Activated CD4-positive, CD25-positive, alpha-beta regulatory T cell treated with anti-CD3 and anti-CD28 coated beads, Interleukin-2, amount 50 U/mL, for 72 hours (primary cell): Measurements from ENCODE around the gene CCBE1.
"Not testable (repeated sequence)": the region's sequence is repeated elsewhere in the genome, so short reads cannot be mapped to it uniquely, and the experiment has no call there.

Experiments
- DNase-seq: peaks from one replicate; pipeline ENCODE4 v3.0.0; 2021

CCBE1 gene

GRCh38 chr18:59714096-59714495, 16.9 kb upstream of the CCBE1 start:
- DNase-seq: not testable (repeated sequence)

DNA sequence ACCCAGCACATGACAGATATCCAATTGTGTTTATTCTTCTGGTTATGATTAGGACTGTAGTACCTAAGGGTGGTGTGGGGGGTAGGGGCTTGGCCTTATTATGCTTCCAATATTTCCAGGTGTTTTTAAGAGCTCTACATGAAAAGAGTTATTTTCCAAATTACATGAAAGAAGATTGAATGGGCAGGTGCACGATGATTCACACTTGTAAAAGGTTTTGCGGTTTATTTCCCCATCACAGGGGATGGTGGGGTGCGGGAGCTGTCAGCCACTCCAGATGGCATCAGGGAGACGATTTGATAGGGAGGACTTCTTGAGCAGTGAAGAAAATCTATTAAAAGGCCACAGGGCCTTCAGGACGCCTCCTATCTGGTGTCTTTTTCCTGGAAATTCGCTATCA, 15.1 kb upstream of the CCBE1 start:
- no peak for DNase-seq

- no peak for DNase-seq
These were observed 11.8 kb upstream of the CCBE1 start for GRCh38 chr18:59708988-59709387.

GRCh38 chr18:59707306-59707705, 10.1 kb upstream of the CCBE1 start:
- no peak for DNase-seq

DNA sequence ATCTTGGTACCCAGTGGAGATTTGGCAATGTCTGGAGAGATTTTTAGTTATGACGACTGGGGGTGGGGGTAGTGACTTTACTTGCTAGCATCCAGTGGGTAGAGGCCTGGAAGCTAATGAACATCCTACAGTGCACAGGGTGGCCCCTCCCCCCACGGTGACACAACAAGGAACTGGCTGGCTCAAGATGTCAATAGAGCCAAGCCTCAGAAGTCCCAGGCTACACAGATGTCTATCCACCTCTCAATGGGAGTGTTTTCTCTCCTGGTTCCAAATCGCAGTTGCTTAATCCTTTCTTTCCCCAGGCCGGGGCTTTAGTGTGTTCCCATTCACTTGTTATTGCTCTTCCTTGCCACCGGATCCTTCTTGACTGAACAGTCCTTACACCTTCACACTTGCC, 9.3 kb upstream of the CCBE1 start:
- DNase-seq: no peak

DNA sequence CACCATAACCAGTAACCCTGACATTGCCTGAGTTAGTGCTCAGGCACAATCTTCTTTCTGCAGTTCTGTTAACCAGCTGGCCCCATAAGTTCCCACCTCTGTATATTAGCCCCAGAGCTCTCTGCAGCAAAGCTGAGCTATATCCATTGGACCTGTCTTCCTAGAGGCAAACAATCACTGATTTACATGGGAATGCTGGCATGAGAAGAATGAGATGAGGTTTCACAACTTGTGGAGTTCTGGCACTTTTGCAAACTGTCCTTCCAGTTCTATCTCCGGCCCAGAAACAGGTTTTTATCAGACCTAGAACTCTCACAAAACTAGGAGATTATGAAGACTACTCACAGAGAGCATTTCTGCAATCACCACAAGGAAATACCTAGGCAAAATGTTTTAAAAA, 7.9 kb upstream of the CCBE1 start:
- no peak for DNase-seq

GRCh38 chr18:59704146-59704545, 6.9 kb upstream of the CCBE1 start:
- DNase-seq: no peak

DNA sequence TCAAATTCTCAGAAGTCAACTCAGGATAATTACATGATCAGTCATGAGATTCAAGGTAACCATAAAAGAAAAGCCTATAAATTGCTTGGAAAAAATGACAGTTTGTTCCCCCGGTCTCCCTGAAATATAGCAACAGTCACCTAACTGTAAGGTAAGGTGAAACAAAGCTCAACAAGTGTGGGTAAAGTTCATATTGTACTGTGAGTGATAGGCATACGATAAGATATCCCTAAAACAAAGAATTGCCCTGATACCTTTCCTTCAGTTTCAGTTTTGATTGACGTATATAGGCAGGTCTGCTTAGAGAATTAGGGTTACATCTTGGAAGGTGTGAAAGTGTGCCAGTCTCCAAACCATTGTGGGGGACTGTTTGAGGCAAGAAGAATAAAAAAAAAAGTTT, 4.0 kb upstream of the CCBE1 start:
- DNase-seq: no peak

DNA sequence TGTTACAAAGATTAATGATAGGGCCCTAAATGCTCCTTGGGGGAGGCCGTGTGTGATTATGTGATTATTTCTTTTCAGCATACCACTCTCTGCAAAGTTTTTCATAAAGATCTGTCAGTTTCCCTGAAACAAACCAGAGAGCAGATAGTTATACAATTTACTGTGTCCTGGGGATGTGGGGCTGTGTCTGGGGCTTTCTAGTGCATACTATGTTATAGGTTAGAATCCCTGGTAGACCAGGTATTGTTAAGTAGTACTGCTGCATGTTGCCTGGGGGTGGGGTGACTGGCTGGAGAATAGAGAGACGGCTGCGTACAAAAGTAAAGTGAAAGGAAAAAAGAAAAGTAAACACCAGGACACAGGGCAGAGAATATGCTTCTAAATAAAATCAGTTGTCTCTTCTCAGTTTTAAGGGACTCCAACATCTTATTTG, 3.3 kb upstream of the CCBE1 start:
- no peak for DNase-seq

- DNase-seq: no peak
These were observed 2.7 kb upstream of the CCBE1 start for GRCh38 chr18:59699750-59700534.

GRCh38 chr18:59699061-59699460, 1.8 kb upstream of the CCBE1 start:
- DNase-seq: no peak

DNA sequence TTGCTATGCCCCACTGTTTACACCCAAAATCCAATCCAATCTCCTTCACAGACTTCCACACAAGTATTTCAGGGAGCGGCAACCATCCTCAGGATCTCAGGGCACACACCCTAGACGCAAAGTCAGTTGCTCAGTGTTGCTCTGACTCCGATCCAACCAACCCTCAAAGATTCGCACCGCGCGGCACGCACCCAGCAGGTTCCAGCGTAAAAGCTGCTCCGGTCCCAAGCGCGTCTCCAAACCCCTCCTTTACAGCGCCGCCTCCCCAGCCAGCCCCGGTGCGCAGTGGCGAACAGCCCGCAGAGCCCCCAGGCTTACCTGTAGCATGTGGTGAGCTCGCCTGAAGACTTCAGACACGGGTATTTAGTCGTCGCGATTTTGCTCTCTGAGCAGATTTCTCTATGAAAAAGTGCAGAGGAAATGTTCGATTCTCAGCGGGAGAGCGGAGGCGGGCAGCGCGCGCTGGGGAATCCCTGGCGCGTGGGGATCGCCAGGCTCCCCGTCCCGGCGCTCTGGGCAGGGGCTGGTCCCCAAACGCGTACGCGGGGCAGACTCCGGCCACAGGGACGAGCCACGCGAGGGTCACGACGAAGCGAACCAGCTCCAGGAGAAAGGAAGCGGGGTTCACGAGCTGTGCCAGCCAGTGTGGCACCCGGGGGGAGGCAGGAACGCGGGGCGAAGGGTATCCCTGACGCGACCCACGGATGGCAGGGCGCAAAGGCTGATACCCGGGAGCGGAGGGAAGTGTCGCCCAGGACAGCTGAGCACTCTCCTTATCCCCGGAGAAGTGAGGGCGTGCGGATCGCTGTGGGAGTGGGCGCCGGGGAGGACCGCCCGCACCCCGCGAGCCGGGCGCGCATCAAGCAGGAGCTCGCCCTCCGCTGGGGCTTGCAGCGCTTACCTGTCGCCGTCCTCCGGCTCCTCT, 650 bp downstream of the CCBE1 start:
- DNase-seq: no peak

DNA sequence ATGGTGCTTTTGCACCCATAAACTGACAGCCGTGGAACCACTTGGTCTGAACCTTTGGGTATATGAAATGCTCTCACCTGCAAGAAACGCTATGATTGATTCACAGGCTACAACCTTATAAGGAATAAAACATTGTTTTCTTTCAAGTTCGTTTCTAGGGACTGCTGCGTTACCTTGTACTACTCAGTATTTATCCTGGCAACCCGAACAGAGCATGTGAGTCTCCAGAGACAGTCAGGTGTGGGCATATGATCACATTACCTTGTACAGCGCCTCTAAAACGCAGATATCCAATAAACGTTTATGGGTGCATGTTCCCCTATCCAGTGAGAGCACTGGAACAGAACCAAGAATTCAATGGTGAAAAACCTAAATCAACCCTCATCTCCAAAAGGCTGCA, 1.7 kb downstream of the CCBE1 start:
- DNase-seq: no peak

DNA sequence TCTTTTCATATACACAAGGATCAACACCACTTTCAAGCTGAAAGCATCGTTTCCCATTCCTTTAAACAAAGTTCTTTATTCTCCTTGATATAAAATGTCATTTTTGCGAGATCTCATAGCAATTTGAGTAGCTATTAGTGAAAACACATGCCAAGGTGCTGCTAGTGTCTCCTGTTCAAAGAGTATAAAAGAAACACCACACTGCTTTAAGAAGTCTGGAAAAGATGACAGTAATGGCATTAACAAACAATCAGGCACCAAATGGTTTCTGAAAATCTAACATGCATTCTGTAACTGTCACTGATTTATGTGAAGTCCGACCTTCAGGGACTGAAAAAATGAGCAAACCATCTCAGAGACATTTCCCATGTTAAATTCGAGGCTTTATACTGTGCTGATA, 2.4 kb downstream of the CCBE1 start:
- no peak for DNase-seq

- DNase-seq: no peak
These were observed 5.2 kb downstream of the CCBE1 start for GRCh38 chr18:59691996-59692395.

DNA sequence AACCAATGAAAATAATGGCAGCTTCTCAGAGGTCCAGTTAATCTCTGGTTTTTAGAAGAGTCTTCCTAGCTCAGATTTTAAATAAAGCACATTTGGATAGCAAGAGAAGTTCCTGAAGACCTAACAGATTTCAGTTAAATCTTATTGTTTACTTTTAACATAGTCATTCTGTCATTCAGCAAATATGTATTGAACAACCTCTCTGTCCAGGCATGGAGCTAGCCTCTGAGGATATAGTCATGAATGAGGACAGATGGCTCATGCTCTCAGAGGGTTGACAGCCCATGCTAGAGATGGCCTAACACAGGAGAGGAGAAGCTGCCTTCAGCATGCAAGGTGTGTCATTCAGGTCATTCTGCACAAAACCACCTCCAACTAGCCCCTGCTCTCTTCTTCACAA, 6.2 kb downstream of the CCBE1 start:
- no peak for DNase-seq

GRCh38 chr18:59690186-59690982, 6.8 kb downstream of the CCBE1 start:
- no peak for DNase-seq

DNA sequence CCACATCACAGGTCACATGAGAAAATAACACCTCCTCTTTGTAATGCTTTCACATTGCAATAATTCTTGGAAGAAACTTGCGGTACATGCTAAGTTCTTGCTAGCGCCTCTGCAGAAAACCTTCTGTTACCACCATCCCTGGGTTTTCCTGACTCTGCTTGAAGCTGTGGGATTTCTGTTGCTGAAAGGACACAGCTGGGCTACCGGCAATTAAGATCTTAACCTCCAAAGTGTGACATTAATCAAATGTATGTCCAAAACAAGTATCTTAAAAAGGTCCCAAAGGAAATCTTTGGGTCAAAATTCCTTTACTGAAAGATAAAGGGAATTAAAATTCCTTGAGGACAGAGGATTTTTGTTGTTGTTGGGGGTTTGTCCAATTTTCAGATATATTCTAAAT, 7.5 kb downstream of the CCBE1 start:
- no peak for DNase-seq

- DNase-seq: no peak
These were observed 11.0 kb downstream of the CCBE1 start for GRCh38 chr18:59686260-59686659.

DNA sequence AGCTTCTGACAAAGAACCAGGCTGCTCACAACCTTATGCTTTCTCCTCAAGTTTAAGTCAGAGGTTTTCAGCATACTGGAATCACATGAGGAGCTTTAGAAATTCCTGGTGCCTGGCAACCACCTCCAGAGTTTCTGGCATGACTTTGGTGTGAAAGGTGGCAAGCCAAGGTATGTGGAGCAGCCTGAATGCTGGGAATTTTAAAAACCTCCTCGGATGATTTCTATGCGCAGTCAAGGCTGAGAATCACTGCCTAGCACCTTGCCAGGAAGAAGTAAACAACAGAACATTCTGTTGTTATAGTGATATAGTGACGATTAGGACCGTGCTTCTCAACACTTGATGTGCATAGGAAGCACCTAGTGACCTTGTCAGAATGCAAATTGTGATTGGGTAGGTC, 11.7 kb downstream of the CCBE1 start:
- DNase-seq: no peak

DNA sequence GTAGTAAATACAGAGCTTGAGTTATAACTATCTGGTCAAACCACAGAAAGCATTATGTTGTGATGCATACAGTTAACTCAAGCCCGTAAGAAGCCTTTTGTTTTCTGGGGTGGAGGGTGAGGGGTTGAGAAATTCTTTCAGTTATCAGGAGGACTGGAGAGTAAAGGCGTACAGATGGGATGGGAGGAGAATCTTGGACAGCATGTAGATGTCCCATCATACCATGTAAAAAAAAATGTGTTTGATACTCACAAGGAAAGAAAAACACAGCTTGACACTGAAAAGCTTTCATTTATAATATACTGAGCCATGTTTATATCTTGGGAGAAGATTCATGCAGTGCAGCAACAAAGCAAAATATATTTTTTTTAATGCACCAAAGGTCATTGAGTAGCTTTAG, 12.4 kb downstream of the CCBE1 start:
- DNase-seq: no peak

DNA sequence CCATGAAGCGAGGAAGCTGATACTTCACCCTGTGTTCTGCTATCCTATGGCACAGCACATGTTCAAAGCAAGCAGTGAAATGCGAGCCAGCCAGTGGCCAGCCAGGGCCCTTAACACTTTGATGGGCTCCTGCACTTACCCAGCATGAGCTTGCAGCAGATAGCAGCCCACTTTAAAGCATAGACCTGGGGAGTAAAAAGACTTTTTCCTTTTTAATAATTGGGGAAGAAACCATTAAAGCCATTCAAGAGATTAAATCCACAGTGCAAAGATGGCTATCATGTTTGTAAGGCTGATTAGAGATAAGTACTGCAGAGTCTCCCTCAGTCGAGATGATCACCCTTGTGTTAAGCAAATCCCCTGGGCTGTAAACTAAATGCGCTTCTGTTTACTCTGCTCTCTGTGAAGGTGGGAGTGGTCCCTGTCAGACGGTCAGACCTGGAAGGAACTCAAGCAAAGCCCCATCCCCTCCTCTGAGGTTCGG, 15.7 kb downstream of the CCBE1 start:
- DNase-seq: no peak

- DNase-seq: no peak
These were observed 16.2 kb downstream of the CCBE1 start for GRCh38 chr18:59681051-59681450.
